Left ventricle myocardium superior (tissue), 1 donor: ENCODE data around the gene BFSP1. TPM values are rescaled to one million over a fixed set of nuclear protein-coding genes. Genes with fewer than 3 reads are reported as not detected.

Experiments used
- ATAC-seq: fragments of 200-7000 bp; cut with Tn5 transposase; one replicate; pipeline ENCODE4 v1.9.1; 2020; ENCODE audit warnings: mild to moderate bottlenecking, moderate library complexity
- DNase-seq: peaks from one replicate; pipeline ENCODE4 v3.0.0-alpha.2; 2020
- intact Hi-C: fragments of 100-400 bp; cut with micrococcal nuclease; formaldehyde crosslinking; loops from one replicate; pipeline ENCODE4 v1.11.0; 2022
- total RNA-seq: library from RNA; stranded (reverse); fragmentation: NEBNext Ultra II Directional; extraction: Animal tissue kit (Norgen Biotek cat#: 25700); gene quantifications from one replicate; pipeline ENCODE4 v1.2.1, GENCODE V29; 2021
- donor health status: DM: no; HTN: yes; CAD: no; lungs with severe emphysema.

BFSP1 gene
- total RNA-seq, 1 donor from 2014 or later: 0.55 TPM

GRCh38 chr20:17525650-17526049 is 5.5 kb downstream of the BFSP1 start:
- intact Hi-C loops: no loop called here
- DNase-seq (no peak), ATAC-seq (peak; percentile 35)

- ATAC-seq (no peak), DNase-seq (no peak)
- intact Hi-C loops: no loop called here
These were observed 6.0 kb downstream of the BFSP1 start for GRCh38 chr20:17525132-17525531.

- no peak for ATAC-seq
- intact Hi-C loops: no loop called here
- DNase-seq: no peak
These were observed 6.6 kb downstream of the BFSP1 start for GRCh38 chr20:17524560-17524959.

- DNase-seq (no peak), ATAC-seq (no peak)
- intact Hi-C loops: no loop called here
These were observed 7.9 kb downstream of the BFSP1 start for GRCh38 chr20:17523326-17523725.

- intact Hi-C loops: no loop called here
- ATAC-seq: no peak
- no peak for DNase-seq
These were observed 8.7 kb downstream of the BFSP1 start for GRCh38 chr20:17522528-17522927.

GRCh38 chr20:17520583-17520982 is 10.6 kb downstream of the BFSP1 start:
- ATAC-seq: peak; percentile 24
- intact Hi-C loops: no loop called here

GRCh38 chr20:17519606-17520285 is 11.4 kb downstream of the BFSP1 start:
- intact Hi-C loops: no loop called here
- ATAC-seq (no peak), DNase-seq (no peak)

More at GRCh38 chr20:17520583-17520982, 10.6 kb downstream of the BFSP1 start:
- DNase-seq: no peak

- DNase-seq (peak; percentile 47), ATAC-seq (peak; percentile 39)
- intact Hi-C loops: no loop called here
These were observed 12.7 kb downstream of the BFSP1 start for GRCh38 chr20:17518339-17519052.

- intact Hi-C loops: no loop called here
- DNase-seq (no peak), ATAC-seq (no peak)
These were observed 16.1 kb downstream of the BFSP1 start for GRCh38 chr20:17515053-17515452.

- ATAC-seq: no peak
- DNase-seq: no peak
- intact Hi-C loops: no loop called here
These were observed 17.2 kb downstream of the BFSP1 start for GRCh38 chr20:17513939-17514338.

- no peak for ATAC-seq
- intact Hi-C loops: no loop called here
- DNase-seq: no peak
These were observed 19.8 kb downstream of the BFSP1 start for GRCh38 chr20:17511401-17511800.

- intact Hi-C loops: no loop called here
- DNase-seq: no peak
- no peak for ATAC-seq
These were observed 20.6 kb downstream of the BFSP1 start for GRCh38 chr20:17510548-17510947.

- DNase-seq (no peak), ATAC-seq (no peak)
- intact Hi-C loops: loop anchor here (5.0 to 10.0 kb wide), 2 partner anchors 389 to 486 kb away; no protein-coding TSS in a partner anchor
These were observed 22.4 kb downstream of the BFSP1 start for GRCh38 chr20:17508756-17509155.

- ATAC-seq (no peak), DNase-seq (no peak)
- intact Hi-C loops: loop anchor here (5.0 to 10.0 kb wide), 2 partner anchors 390 to 487 kb away; no protein-coding TSS in a partner anchor
These were observed 23.6 kb downstream of the BFSP1 start for GRCh38 chr20:17507531-17507930.

- no peak for ATAC-seq
- intact Hi-C loops: loop anchor here (5.0 to 10.0 kb wide), 2 partner anchors 390 to 488 kb away; no protein-coding TSS in a partner anchor
These were observed 24.1 kb downstream of the BFSP1 start for GRCh38 chr20:17507032-17507431.

GRCh38 chr20:17505636-17506517 is 25.3 kb downstream of the BFSP1 start:
- intact Hi-C loops: loop anchor here (5.0 to 10.0 kb wide), 2 partner anchors 391 to 489 kb away; no protein-coding TSS in a partner anchor
- DNase-seq (no peak), ATAC-seq (peak; percentile 33)

More at GRCh38 chr20:17507032-17507431, 24.1 kb downstream of the BFSP1 start:
- DNase-seq: no peak

- intact Hi-C loops: loop anchor here (5.0 to 10.0 kb wide), 2 partner anchors 392 to 490 kb away; no protein-coding TSS in a partner anchor
- ATAC-seq (peak; percentile 90), DNase-seq (peak; percentile 78)
These were observed 26.1 kb downstream of the BFSP1 start for GRCh38 chr20:17504898-17505635.

GRCh38 chr20:17504066-17504897 is 26.9 kb downstream of the BFSP1 start:
- ATAC-seq: peak; percentile 43
- no peak for DNase-seq
- intact Hi-C loops: loop anchor here (10.0 kb wide), 1 partner anchor 491 kb away; no protein-coding TSS in a partner anchor
